Common myeloid progenitor, CD34-positive (primary cell): Measurements from ENCODE around the gene MMP1.

ENCODE experiments used
- CTCF ChIA-PET: fragments of 350-600 bp; sonication (Branson Sonifier 250); formaldehyde crosslinking; loops from one replicate; lab custom pipeline; 2021; ENCODE audit warnings: antibody characterized with exemption; lab: Charles Lee
- POLR2A ChIA-PET: fragments of 350-600 bp; sonication (Branson Sonifier 250); formaldehyde crosslinking; loops from one replicate; lab custom pipeline; 2021; ENCODE audit warnings: antibody characterized with exemption; lab: Charles Lee
- DNase-seq, 3 donors: peaks; one replicate each; pipeline versions ENCODE4 v3.0.0 to v3.0.0-alpha.2; 2013
- H3K27ac ChIP-seq, 2 experiments: 1 replicate in 1 of 2; 2 replicates in 1 of 2; pipeline ENCODE4 v1.7.0; 2013; ENCODE audit warnings: inconsistent platforms in 2 of 2, low read length in 2 of 2, mild to moderate bottlenecking in 2 of 2, low read depth in 1 of 2, moderate library complexity in 1 of 2; ENCODE audit not compliant: severe bottlenecking in 2 of 2, insufficient read depth in 1 of 2, poor library complexity in 1 of 2
- H3K27me3 ChIP-seq, 5 experiments: replicated peaks in 2 of 5; 1 replicate in 3 of 5; 2 replicates in 2 of 5; pipeline versions ENCODE4 v1.6.1 to v1.7.0; 2013; ENCODE audit warnings: low read length in 4 of 5, mild to moderate bottlenecking in 2 of 5, moderate library complexity in 2 of 5, inconsistent platforms in 1 of 5; ENCODE audit not compliant: insufficient read depth in 5 of 5, control insufficient read depth in 4 of 5
- H3K36me3 ChIP-seq, 4 experiments: 1 replicate in 2 of 4; 2 replicates in 2 of 4; pipeline versions ENCODE4 v1.6.1 to v1.7.0; 2013; ENCODE audit warnings: low read length in 3 of 4, control low read depth in 1 of 4, mild to moderate bottlenecking in 1 of 4; ENCODE audit not compliant: control insufficient read depth in 4 of 4, insufficient read depth in 4 of 4
- H3K4me1 ChIP-seq, 4 experiments: 1 replicate in 3 of 4; 2 replicates in 1 of 4; pipeline versions ENCODE4 v1.6.1 to v1.7.1; 2013; ENCODE audit warnings: low read length in 3 of 4, mild to moderate bottlenecking in 3 of 4, control low read depth in 1 of 4, inconsistent platforms in 1 of 4, moderate library complexity in 1 of 4; ENCODE audit not compliant: control insufficient read depth in 4 of 4, insufficient read depth in 4 of 4; ENCODE audit errors: control extremely low read depth in 1 of 4
- H3K4me3 ChIP-seq, 7 experiments: 1 replicate in 4 of 7; 2 replicates in 3 of 7; pipeline versions ENCODE4 v1.5.1 to v1.7.0; 2013; ENCODE audit warnings: mild to moderate bottlenecking in 7 of 7, low read length in 6 of 7, moderate library complexity in 6 of 7, inconsistent platforms in 2 of 7, low read depth in 2 of 7, control low read depth in 1 of 7; ENCODE audit not compliant: insufficient read depth in 4 of 7, control insufficient read depth in 1 of 7; ENCODE audit errors: extremely low read depth in 1 of 7
- H3K9me3 ChIP-seq, 5 experiments: 1 replicate in 4 of 5; 2 replicates in 1 of 5; pipeline versions ENCODE4 v1.6.1 to v1.7.1; 2013; ENCODE audit warnings: low read length in 4 of 5, mild to moderate bottlenecking in 2 of 5, inconsistent platforms in 1 of 5, low read depth in 1 of 5, moderate library complexity in 1 of 5; ENCODE audit not compliant: control insufficient read depth in 4 of 5, insufficient read depth in 2 of 5; ENCODE audit errors: control extremely low read depth in 1 of 5
- WGBS: methylation state at CpG from one replicate; pipeline ENCODE4 v1.1.5; 2013; ENCODE audit not compliant: insufficient coverage; 5-methylcytosine and 5-hydroxymethylcytosine counted together

MMP1 gene

GRCh38 chr11:102829316-102830000 lies 31.5 kb upstream of the MMP1 start:
- H3K4me1 ChIP-seq = peaks cover 0 to 4% (median 0%) of the 10 kb centered on the region in 4 experiments
- DNase-seq = peak in 1 of 3 donors; percentile 7
- ChIA-PET CTCF (interaction anchor here (0.8 kb wide), 1 partner anchor 19 kb away, joined by 5 read pairs; no protein-coding TSS in a partner anchor), POLR2A (no interaction called here)
- no peak overlapping the region for H3K4me3 ChIP-seq
- H3K27me3 ChIP-seq = peaks cover 0 to 32% (median 15%) of the 10 kb centered on the region in 5 experiments
- no peak overlapping the region for H3K27ac ChIP-seq
- no peaks in the 10 kb centered on the region for H3K36me3 ChIP-seq
- 49% methylated on average over 3 of the region's 6 CpGs for WGBS
- H3K9me3 ChIP-seq = no peaks in the 10 kb centered on the region

DNA sequence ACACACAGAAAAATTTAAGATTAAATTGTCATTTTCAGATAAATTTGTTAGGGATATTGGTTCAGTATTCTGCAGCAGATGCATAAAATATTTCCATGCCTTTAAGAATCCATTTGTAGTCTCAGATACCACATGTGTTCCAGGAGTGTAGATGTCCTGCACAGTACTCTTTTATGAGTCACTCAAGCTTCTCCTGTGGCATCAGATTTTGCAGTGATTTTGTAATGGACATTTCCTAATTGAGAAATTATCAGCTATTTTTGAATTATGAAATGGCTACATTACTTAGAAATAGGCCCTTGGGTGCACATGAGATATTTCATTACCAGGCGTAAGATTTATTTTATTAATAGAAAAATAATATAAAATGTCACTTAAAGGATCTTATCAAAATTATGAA lies 26.6 kb upstream of the MMP1 start:
- ChIA-PET CTCF (no interaction called here), POLR2A (no interaction called here)
- Histone ChIP-seq H3K36me3 (no peaks in the 10 kb centered on the region), H3K9me3 (peaks cover 0 to 1% (median 0%) of the 10 kb centered on the region in 5 experiments), H3K27ac (no peak overlapping the region), H3K4me1 (peaks cover 0 to 1% (median 0%) of the 10 kb centered on the region in 4 experiments), H3K27me3 (peaks cover 0 to 12% (median 0%) of the 10 kb centered on the region in 5 experiments), H3K4me3 (no peak overlapping the region)
- WGBS = no CpG with 5 or more reads among the region's 1 CpG
- DNase-seq = no peak

GRCh38 chr11:102819491-102819890 lies 21.5 kb upstream of the MMP1 start:
- peaks cover 0 to 9% (median 0%) of the 10 kb centered on the region in 5 experiments for H3K27me3 ChIP-seq
- no peak overlapping the region for H3K27ac ChIP-seq
- DNase-seq = no peak
- CTCF ChIA-PET = no interaction called here
- peaks cover 0 to 3% (median 1%) of the 10 kb centered on the region in 5 experiments for H3K9me3 ChIP-seq
- POLR2A ChIA-PET = no interaction called here
- H3K4me3 ChIP-seq = no peak overlapping the region
- H3K4me1 ChIP-seq = no peaks in the 10 kb centered on the region
- WGBS = 93% methylated on average over 6 of the region's 6 CpGs
- no peaks in the 10 kb centered on the region for H3K36me3 ChIP-seq

- POLR2A ChIA-PET = interaction anchor here (0.6 kb wide), 1 partner anchor 1590 kb away, joined by 3 read pairs; no protein-coding TSS in a partner anchor
- 100% methylated on average over 1 of the region's 1 CpG for WGBS
- H3K27ac ChIP-seq = no peak overlapping the region
These were observed 15.5 kb upstream of the MMP1 start for GRCh38 chr11:102813484-102813883.

GRCh38 chr11:102812188-102812587 lies 14.2 kb upstream of the MMP1 start:
- no peaks in the 10 kb centered on the region for H3K4me1 ChIP-seq
- peaks cover 0 to 5% (median 2%) of the 10 kb centered on the region in 5 experiments for H3K27me3 ChIP-seq
- CTCF ChIA-PET = no interaction called here
- no peak overlapping the region for H3K27ac ChIP-seq
- no peaks in the 10 kb centered on the region for H3K36me3 ChIP-seq
- no peak for DNase-seq
- no peak overlapping the region for H3K4me3 ChIP-seq
- peaks cover 0 to 2% (median 0%) of the 10 kb centered on the region in 5 experiments for H3K9me3 ChIP-seq
- WGBS = 92% methylated on average over 2 of the region's 3 CpGs
- POLR2A ChIA-PET = no interaction called here

More at GRCh38 chr11:102813484-102813883, 15.5 kb upstream of the MMP1 start:
- Histone ChIP-seq H3K4me1 (no peaks in the 10 kb centered on the region), H3K27me3 (peaks cover 0 to 4% (median 2%) of the 10 kb centered on the region in 5 experiments), H3K36me3 (no peaks in the 10 kb centered on the region), H3K4me3 (no peak overlapping the region), H3K9me3 (peaks cover 0 to 3% (median 0%) of the 10 kb centered on the region in 5 experiments)
- DNase-seq = no peak
- CTCF ChIA-PET = no interaction called here

DNA sequence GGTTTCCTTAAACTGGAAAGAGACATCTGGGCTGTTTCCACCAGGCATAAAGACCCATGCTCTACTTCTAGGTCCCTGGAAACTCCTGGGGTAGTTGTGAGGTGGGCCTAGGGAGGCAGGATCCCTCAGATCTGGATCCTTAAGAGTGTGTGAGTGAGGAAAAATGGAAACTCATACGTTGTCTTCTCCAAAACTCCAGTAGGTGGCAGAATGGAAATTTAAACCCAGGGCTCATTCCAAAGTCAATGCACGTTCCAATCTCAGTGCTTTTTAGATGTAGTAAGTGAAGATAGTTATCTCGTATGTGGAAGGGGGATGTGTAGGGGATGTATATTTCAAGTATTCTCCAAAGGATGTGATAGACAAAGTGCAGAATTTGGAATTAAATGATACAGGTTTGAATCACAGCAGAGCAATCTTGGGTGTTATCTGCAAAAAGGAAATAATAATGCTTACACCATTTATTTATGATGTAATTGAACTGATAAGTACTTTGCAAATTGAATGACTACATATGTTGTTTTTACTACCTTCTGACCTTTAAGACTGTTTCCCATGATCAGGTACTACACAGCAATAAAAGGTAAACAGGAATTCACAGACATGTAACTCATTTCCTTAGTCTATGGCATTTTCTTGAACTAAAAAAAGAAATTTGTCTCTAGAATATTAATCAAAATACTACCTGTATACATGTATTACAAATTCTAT lies 13.1 kb upstream of the MMP1 start:
- no peak overlapping the region for H3K4me3 ChIP-seq
- H3K4me1 ChIP-seq = no peaks in the 10 kb centered on the region
- CTCF ChIA-PET = no interaction called here
- no peak for DNase-seq
- no peaks in the 10 kb centered on the region for H3K36me3 ChIP-seq
- no peak overlapping the region for H3K27ac ChIP-seq
- H3K27me3 ChIP-seq = peaks cover 0 to 6% (median 2%) of the 10 kb centered on the region in 5 experiments
- WGBS = 0% methylated on average over 2 of the region's 3 CpGs
- no peaks in the 10 kb centered on the region for H3K9me3 ChIP-seq
- POLR2A ChIA-PET = no interaction called here

GRCh38 chr11:102809971-102810370 lies 12.0 kb upstream of the MMP1 start:
- H3K27ac ChIP-seq = no peak overlapping the region
- peaks cover 0 to 6% (median 2%) of the 10 kb centered on the region in 5 experiments for H3K27me3 ChIP-seq
- ChIA-PET POLR2A (interaction anchor here (0.5 kb wide), 1 partner anchor 236 kb away, joined by 3 read pairs; no protein-coding TSS in a partner anchor), CTCF (interaction anchor here (0.9 to 1.1 kb wide), 2 partner anchors 20 to 132 kb away, joined by 5 read pairs; no protein-coding TSS in a partner anchor)
- no peaks in the 10 kb centered on the region for H3K9me3 ChIP-seq
- DNase-seq = peak in 1 of 3 donors; percentile 51
- H3K4me3 ChIP-seq = no peak overlapping the region
- WGBS = 45% methylated on average over 2 of the region's 2 CpGs
- H3K36me3 ChIP-seq = no peaks in the 10 kb centered on the region
- no peaks in the 10 kb centered on the region for H3K4me1 ChIP-seq
